ENCODE measurements around the gene AGPAT1. TPM values are rescaled to one million over a fixed set of nuclear protein-coding genes. Genes with fewer than 3 reads are reported as not detected.
A peak's percentile ranks its signal among the peaks of the same experiment; 100 is the strongest.
"Not testable (repeated sequence)": the region's sequence is repeated elsewhere in the genome, so short reads cannot be mapped to it uniquely, and the experiment has no call there.

AGPAT1 gene
- total and polyA plus RNA-seq, 8 donors, result 7.3 to 52.6 (median 34.9) TPM

- intact Hi-C loops (cut with DNase I; ENCODE audit: low total_unique reads), result no loop called here
- peak overlapping the region; percentile 35 to 62 (median 41) for H3K4me3 ChIP-seq
- peak in 1 of 2 donors; percentile 83 for DNase-seq
Observed at GRCh38 chr6:32194825-32195651, 19.2 kb upstream of the AGPAT1 start.

DNA sequence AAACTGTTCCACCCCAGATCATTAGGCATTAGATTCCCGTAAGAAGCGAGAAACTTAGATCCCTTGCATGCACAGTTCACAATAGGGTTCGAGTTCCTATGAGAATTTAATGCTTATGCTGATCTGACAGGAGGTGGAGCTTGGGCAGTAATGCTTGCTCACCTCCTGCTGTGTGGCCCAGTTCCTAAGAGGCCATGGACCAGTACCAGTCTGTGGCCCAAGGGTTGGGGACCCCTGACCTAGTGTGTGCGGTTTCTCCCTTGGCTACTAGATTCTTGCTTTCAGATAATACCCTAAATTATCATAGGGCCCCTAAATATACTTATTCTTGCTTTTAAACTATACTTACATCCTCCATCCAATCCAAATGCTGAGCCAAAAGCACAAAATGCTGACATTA lies 18.5 kb upstream of the AGPAT1 start:
- H3K4me1 ChIP-seq, result peaks cover 30 to 68% (median 53%) of the 10 kb centered on the region in 4 donors
- no peaks in the 10 kb centered on the region for H3K36me3 ChIP-seq
- no peak for TF ChIP-seq POLR2AphosphoS5 (IDR thresholded peaks at IDR 0.05)
- TF ChIP-seq CTCF (IDR thresholded peaks at IDR 0.05), result no peak
- TF ChIP-seq EP300 (IDR thresholded peaks at IDR 0.05), result no peak
- no peak for TF ChIP-seq POLR2A (IDR thresholded peaks at IDR 0.05)
- intact Hi-C loops (cut with DNase I; ENCODE audit: low total_unique reads), result no loop called here
- H3K4me3 ChIP-seq, result no peak overlapping the region
- no peaks in the 10 kb centered on the region for H3K9me3 ChIP-seq
- WGBS, 5 donors, result 93 to 94% (median 94%) methylated on average over 4 of the region's 4 CpGs
- peak overlapping the region in 4 of 5 donors; percentile 98 to 100 (median 99) for H3K27ac ChIP-seq
- DNase-seq, result peak in 1 of 2 donors; percentile 16
- no peaks in the 10 kb centered on the region for H3K27me3 ChIP-seq

More at GRCh38 chr6:32194825-32195651, 19.2 kb upstream of the AGPAT1 start:
- 15 to 21% (median 18%) methylated on average over 12 to 15 of the region's 15 CpGs for WGBS, 5 donors
- peaks cover 30 to 66% (median 53%) of the 10 kb centered on the region in 4 donors for H3K4me1 ChIP-seq
- peak overlapping the region; percentile 84 to 100 (median 99) for H3K27ac ChIP-seq
- TF ChIP-seq POLR2AphosphoS5 (IDR thresholded peaks at IDR 0.05), result peak; percentile 47 to 83 (median 78)
- TF ChIP-seq EP300 (IDR thresholded peaks at IDR 0.05), result no peak
- peak in 3 of 7 experiments; percentile 13 to 61 (median 30) for TF ChIP-seq CTCF (IDR thresholded peaks at IDR 0.05)
- peak in 2 of 4 donors; percentile 57 to 82 for TF ChIP-seq POLR2A (IDR thresholded peaks at IDR 0.05)
- no peaks in the 10 kb centered on the region for H3K27me3 ChIP-seq
- H3K36me3 ChIP-seq, result no peaks in the 10 kb centered on the region
- no peaks in the 10 kb centered on the region for H3K9me3 ChIP-seq

GRCh38 chr6:32193096-32193495 lies 17.2 kb upstream of the AGPAT1 start:
- DNase-seq; H3K36me3 ChIP-seq; H3K27me3 ChIP-seq; H3K9me3 ChIP-seq; intact Hi-C loops (cut with DNase I; ENCODE audit: low total_unique reads): not testable (repeated sequence)
- Histone ChIP-seq H3K4me3 (peak overlapping the region in 3 of 4 donors; percentile 45 to 76 (median 69)), H3K4me1 (peaks cover 42 to 81% (median 65%) of the 10 kb centered on the region in 4 donors), H3K27ac (peak overlapping the region; percentile 71 to 100 (median 96))
- WGBS, 5 donors, result 64 to 80% (median 77%) methylated on average over 13 of the region's 13 CpGs

- peak in 1 of 3 donors; percentile 37 for TF ChIP-seq POLR2AphosphoS5 (IDR thresholded peaks at IDR 0.05)
- TF ChIP-seq POLR2A (IDR thresholded peaks at IDR 0.05), result no peak
- peak within 1 kb of the TSS; percentile 31 to 76 (median 57) for H3K4me3 ChIP-seq
- peaks cover 45 to 83% (median 69%) of the 10 kb centered on the region in 4 donors for H3K4me1 ChIP-seq
- H3K27me3 ChIP-seq, result no peaks in the 10 kb centered on the region
- H3K36me3 ChIP-seq, result peaks cover 6 to 8% (median 6%) of the 10 kb centered on the region in 4 donors
- H3K27ac ChIP-seq, result peak within 1 kb of the TSS; percentile 76 to 100 (median 96)
- 11 to 19% (median 16%) methylated on average over 5 of the region's 5 CpGs for WGBS, 5 donors
- intact Hi-C loops (cut with DNase I; ENCODE audit: low total_unique reads), result no loop called here
- H3K9me3 ChIP-seq, result no peaks in the 10 kb centered on the region
- peak; percentile 54 to 85 for DNase-seq
Observed at GRCh38 chr6:32192608-32193039, 16.7 kb upstream of the AGPAT1 start, which contains the start of gene GPSM3. GPSM3 (minus strand) TSS chr6:32192643; CDS start chr6:32192513, 130 bp downstream.

DNA sequence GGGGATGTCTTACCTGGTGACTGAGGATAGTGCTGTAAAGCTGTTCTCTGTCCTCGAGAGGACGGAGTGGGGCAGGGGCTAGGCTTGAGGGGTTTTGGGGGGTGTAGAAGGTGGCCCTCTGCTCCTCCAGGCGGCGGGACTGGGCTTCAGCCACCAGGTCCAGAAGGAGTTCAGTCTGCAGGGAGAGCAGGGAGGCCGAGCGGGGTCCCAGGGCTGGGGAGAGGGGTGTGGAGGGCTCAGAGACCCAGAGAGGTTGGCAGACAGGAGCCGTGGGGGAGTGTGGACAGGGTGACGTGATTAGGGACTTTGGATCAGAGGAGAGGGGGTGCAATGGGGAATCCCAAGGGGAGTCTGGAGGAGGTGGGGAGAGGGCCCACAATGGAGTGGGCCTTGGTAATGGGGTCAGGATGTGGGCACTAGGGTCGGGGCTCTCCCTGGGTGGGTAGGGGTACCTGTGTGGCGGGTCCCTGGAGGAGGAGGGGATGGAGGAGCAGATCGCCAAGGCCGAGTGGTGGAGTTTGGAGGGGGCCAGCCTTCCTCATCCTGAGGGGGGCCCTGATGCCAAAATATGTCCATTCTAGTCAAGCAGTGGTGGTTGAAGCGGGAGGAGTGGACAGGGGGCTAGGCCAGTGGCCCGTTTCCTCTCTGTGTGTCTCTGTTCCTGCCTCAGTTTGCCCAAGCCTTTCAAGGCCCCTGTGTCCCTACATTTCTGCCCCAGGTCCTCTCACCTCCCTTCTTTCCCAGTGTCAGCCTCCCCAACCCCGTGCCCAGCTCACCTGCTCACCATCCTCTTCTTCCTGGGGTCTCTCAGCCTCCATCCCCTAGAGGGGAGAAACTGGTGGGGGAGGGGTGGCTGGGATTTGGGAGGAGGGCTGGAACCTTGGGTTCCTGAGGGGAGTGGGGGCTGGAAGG lies 16.1 kb upstream of the AGPAT1 start:
- H3K4me3 ChIP-seq, result peak overlapping the region; percentile 31 to 76 (median 57)
- DNase-seq, result peak in 1 of 2 donors; percentile 22
- H3K4me1 ChIP-seq, result peaks cover 44 to 83% (median 70%) of the 10 kb centered on the region in 4 donors
- H3K36me3 ChIP-seq, result peaks cover 12 to 14% (median 13%) of the 10 kb centered on the region in 4 donors
- no peaks in the 10 kb centered on the region for H3K27me3 ChIP-seq
- WGBS, 5 donors, result 55 to 69% (median 65%) methylated on average over 15 of the region's 15 CpGs
- intact Hi-C loops (cut with DNase I; ENCODE audit: low total_unique reads), result no loop called here
- no peak for TF ChIP-seq EP300 (IDR thresholded peaks at IDR 0.05)
- TF ChIP-seq POLR2AphosphoS5 (IDR thresholded peaks at IDR 0.05), result no peak
- TF ChIP-seq CTCF (IDR thresholded peaks at IDR 0.05), result no peak
- no peak for TF ChIP-seq POLR2A (IDR thresholded peaks at IDR 0.05)
- no peaks in the 10 kb centered on the region for H3K9me3 ChIP-seq
- H3K27ac ChIP-seq, result peak overlapping the region; percentile 76 to 100 (median 96)

Measured in stomach (tissue), 9 donors.